Measurements from ENCODE around the gene RNF11.

RNF11 gene

DNA sequence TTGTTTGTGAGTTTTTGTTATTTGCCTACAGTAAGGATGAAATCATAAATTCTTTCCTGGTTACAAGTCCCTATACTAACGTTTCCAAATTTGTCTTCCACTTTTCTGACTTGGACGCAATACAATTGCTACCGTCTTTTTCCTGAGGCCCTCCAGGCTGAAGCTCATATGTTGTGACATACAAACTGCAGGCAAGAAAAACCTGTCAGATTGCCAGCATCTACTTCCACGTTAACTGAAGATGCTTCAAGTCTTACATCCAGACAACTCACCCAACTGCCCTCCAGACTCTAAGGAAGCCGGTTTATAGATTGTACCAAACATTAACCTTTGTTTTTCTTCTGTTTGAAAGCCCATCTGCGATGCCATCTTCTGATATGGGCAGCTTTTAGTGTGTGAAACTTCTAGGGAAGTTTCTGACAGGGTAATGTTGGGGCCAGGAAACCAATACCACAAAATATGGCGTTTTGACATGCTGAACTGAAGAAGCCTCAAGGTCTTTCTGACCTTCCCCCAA, 21.4 kb upstream of the RNF11 start:
- peak; percentile 28 for TF ChIP-seq REST (IDR thresholded peaks at IDR 0.05; ENCODE audit: insufficient replicate concordance, low read depth)
- TF ChIP-seq GABPA (IDR thresholded peaks at IDR 0.05; ENCODE audit: low read depth): no peak
- TF ChIP-seq POLR2AphosphoS5 (IDR thresholded peaks at IDR 0.05; ENCODE audit: low read depth): no peak
- peak in 1 of 2 experiments; percentile 76 for DNase-seq (ENCODE audit: low read depth in 1 of 2, low spot score in 1 of 2)
- Histone ChIP-seq H3K4me3 (replicated peaks; ENCODE audit: insufficient read depth, low read length) (no peak overlapping the region), H3K27me3 (ENCODE audit: insufficient read depth, poor library complexity, severe bottlenecking) (no peaks in the 10 kb centered on the region), H3K27ac (replicated peaks) (peak overlapping the region; percentile 75)

DNA sequence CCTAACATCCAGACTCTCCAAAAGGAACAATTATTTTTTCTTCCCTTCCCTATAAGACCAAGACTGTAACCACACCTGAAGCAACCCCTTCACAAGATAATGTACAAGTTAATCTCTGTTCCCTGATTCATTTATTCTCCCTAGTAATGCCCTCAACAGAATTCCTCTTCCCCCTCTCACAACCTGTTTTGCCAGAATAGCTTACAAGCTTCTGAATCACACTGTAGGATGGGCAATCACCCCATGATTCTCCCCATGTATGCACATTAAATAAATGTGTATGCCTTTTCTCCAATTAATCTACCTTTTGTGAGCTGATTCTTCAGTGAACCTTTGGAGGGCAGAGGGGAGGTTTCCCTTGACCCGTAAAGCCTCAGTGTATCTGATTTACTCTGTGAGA, 20.9 kb upstream of the RNF11 start:
- no peak for DNase-seq (ENCODE audit: low read depth in 1 of 2, low spot score in 1 of 2)
- H3K4me3 ChIP-seq (replicated peaks; ENCODE audit: insufficient read depth, low read length): no peak overlapping the region
- peak overlapping the region; percentile 75 for H3K27ac ChIP-seq (replicated peaks)
- no peak for TF ChIP-seq POLR2AphosphoS5 (IDR thresholded peaks at IDR 0.05; ENCODE audit: low read depth)
- TF ChIP-seq REST (IDR thresholded peaks at IDR 0.05; ENCODE audit: insufficient replicate concordance, low read depth): no peak
- TF ChIP-seq CTCF (IDR thresholded peaks at IDR 0.05; ENCODE audit: insufficient read depth, low read length): no peak
- TF ChIP-seq GABPA (IDR thresholded peaks at IDR 0.05; ENCODE audit: low read depth): no peak
- no peak for TF ChIP-seq SPI1 (IDR thresholded peaks at IDR 0.05; ENCODE audit: borderline replicate concordance, low read depth)
- no peaks in the 10 kb centered on the region for H3K27me3 ChIP-seq (ENCODE audit: insufficient read depth, poor library complexity, severe bottlenecking)

DNA sequence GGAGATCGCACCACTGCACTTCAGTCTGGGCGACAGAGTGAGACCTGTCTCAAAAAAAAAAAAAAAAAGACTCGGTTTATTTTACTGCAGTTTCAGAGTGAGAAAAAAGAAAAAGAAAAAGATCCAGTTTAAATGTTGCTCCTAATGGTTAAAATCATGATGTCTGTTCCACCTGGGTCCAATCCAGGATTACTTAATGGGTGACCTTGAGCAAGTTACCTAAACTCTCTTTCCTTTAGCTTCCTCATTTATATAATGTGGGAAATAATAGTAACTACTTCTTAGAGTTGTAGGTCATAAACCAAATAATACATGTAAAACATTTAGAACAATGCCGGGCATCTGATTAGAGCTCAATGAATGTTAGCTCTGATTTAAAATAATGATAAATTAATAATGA, 19.4 kb upstream of the RNF11 start:
- no peak for DNase-seq (ENCODE audit: low read depth in 1 of 2, low spot score in 1 of 2)
- TF ChIP-seq SPI1 (IDR thresholded peaks at IDR 0.05; ENCODE audit: borderline replicate concordance, low read depth) (no peak), POLR2AphosphoS5 (IDR thresholded peaks at IDR 0.05; ENCODE audit: low read depth) (no peak), GABPA (IDR thresholded peaks at IDR 0.05; ENCODE audit: low read depth) (no peak), CTCF (IDR thresholded peaks at IDR 0.05; ENCODE audit: insufficient read depth, low read length) (no peak), REST (IDR thresholded peaks at IDR 0.05; ENCODE audit: insufficient replicate concordance, low read depth) (no peak)

More for the DNA sequence above, 19.4 kb upstream of the RNF11 start:
- no peaks in the 10 kb centered on the region for H3K27me3 ChIP-seq (ENCODE audit: insufficient read depth, poor library complexity, severe bottlenecking)
- no peak overlapping the region for H3K4me3 ChIP-seq (replicated peaks; ENCODE audit: insufficient read depth, low read length)
- H3K27ac ChIP-seq (replicated peaks): no peak overlapping the region

All from HL-60 (cell line).